ENCODE results near the gene SPOCK2.
"Not testable (repeated sequence)": the region's sequence is repeated elsewhere in the genome, so short reads cannot be mapped to it uniquely, and the experiment has no call there.

SPOCK2 gene

DNA sequence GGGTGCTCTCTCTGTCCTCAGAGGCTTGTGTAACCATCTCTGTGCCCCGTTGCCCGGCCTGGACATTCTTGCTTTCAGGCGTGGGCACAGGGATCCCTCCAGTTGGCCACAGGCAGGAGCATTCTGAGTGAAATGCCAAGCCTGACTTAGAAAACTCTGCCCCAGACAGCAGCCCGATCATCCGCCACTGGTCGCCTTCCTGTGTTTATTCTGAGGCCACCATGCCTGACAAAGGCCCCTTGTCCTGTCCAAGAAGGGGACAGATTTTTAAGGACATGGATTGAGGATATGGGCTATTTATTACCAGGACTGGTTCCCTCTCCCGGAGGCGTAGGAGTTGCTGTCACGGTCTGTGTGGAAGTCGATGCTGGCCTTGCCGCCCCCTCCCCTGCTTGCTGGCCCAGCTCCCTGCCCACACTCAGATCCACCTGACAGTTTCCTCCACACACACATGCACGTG is 54.3 kb downstream of the SPOCK2 start:
- H3K9me3 ChIP-seq (ENCODE audit: control insufficient read depth in 2 of 2, low read length in 2 of 2) = no peaks in the 10 kb centered on the region
- no peak overlapping the region for H3K4me3 ChIP-seq (ENCODE audit: low read length in 2 of 2)
- H3K9ac ChIP-seq (ENCODE audit: low read depth in 1 of 2, low read length in 2 of 2) = no peak overlapping the region
- no peak overlapping the region for H3K27ac ChIP-seq (ENCODE audit: low read depth in 2 of 2, low read length in 2 of 2)
- H3K4me1 ChIP-seq (ENCODE audit: control insufficient read depth in 2 of 2, insufficient read depth in 2 of 2, low read length in 2 of 2) = peaks cover 6 to 28% of the 10 kb centered on the region in 2 donors
- H3K36me3 ChIP-seq (ENCODE audit: control insufficient read depth in 2 of 2, insufficient read depth in 2 of 2, low read length in 2 of 2) = no peaks in the 10 kb centered on the region
- H3K27me3 ChIP-seq (ENCODE audit: control insufficient read depth in 2 of 2, insufficient read depth in 2 of 2, low read length in 2 of 2) = no peaks in the 10 kb centered on the region

- H3K27me3 ChIP-seq (ENCODE audit: control insufficient read depth in 2 of 2, insufficient read depth in 2 of 2, low read length in 2 of 2); H3K4me3 ChIP-seq (ENCODE audit: low read length in 2 of 2); H3K9me3 ChIP-seq (ENCODE audit: control insufficient read depth in 2 of 2, low read length in 2 of 2); H3K36me3 ChIP-seq (ENCODE audit: control insufficient read depth in 2 of 2, insufficient read depth in 2 of 2, low read length in 2 of 2); H3K9ac ChIP-seq (ENCODE audit: low read depth in 1 of 2, low read length in 2 of 2); H3K27ac ChIP-seq (ENCODE audit: low read depth in 2 of 2, low read length in 2 of 2): not testable (repeated sequence)
- peaks cover 6 to 29% of the 10 kb centered on the region in 2 donors for H3K4me1 ChIP-seq (ENCODE audit: control insufficient read depth in 2 of 2, insufficient read depth in 2 of 2, low read length in 2 of 2)
Measured at GRCh38 chr10:72032409-72033162, 55.8 kb downstream of the SPOCK2 start.

DNA sequence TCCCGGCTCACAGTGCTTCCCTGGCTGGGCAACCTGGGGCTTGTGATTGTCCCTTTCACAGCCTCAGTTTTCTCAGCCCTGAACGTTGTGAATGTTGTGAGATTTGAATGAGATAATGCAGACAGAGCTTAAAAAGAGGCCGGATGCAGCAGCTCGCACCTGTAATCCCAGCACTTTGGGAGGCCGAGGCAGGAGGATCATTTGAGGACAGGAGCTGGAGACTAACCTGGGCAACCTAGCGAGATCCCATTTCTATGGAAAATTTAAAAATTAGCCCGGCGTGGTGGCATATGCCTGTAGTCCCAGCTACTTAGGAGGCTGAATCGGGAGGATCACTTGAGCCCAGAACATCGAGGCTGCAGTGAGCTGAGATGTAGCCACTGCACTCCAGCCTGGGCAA is 56.6 kb downstream of the SPOCK2 start:
- Histone ChIP-seq H3K36me3 (ENCODE audit: control insufficient read depth in 2 of 2, insufficient read depth in 2 of 2, low read length in 2 of 2) (no peaks in the 10 kb centered on the region), H3K9ac (ENCODE audit: low read depth in 1 of 2, low read length in 2 of 2) (no peak overlapping the region), H3K4me3 (ENCODE audit: low read length in 2 of 2) (no peak overlapping the region), H3K27ac (ENCODE audit: low read depth in 2 of 2, low read length in 2 of 2) (no peak overlapping the region), H3K27me3 (ENCODE audit: control insufficient read depth in 2 of 2, insufficient read depth in 2 of 2, low read length in 2 of 2) (no peaks in the 10 kb centered on the region), H3K4me1 (ENCODE audit: control insufficient read depth in 2 of 2, insufficient read depth in 2 of 2, low read length in 2 of 2) (peaks cover 9 to 31% of the 10 kb centered on the region in 2 donors), H3K9me3 (ENCODE audit: control insufficient read depth in 2 of 2, low read length in 2 of 2) (no peaks in the 10 kb centered on the region)

DNA sequence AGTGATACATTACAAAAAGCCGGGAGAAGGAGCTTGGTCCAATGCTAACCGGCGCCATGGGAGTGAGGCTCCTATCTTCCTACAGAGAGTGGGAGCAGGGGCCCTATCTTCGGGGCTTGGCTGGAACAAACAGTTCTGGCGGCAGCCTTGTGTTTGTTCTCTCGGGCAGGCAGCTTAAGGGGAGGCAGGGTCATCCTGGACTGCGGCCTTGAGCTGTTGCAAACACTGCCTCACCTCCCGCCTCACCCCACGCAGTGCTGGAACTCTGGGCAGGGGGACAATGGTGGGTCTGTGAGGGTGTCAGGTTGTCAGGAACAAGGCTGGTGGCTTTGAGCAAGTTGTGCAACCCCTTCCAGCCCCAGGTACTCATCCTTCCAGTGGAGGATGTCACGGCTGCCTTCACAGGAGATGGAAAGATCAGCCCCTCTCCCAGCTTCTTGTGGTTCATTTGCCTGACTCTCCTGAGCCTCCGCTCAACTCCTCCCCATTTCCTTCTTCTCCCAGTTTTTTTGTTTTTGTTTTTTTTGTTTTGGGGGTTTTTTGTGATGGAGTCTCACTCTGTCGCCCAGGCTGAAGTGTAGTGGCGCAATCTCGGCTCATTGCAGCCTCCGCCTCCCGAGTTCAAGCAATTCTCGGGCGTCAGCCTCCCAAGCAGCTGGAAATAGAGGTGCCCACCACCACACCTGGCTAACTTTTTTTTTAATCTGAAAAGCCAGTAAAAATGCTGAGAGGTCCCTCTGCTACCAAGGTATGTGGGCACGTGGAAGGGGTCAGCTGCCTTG is 57.4 kb downstream of the SPOCK2 start:
- Histone ChIP-seq H3K36me3 (ENCODE audit: control insufficient read depth in 2 of 2, insufficient read depth in 2 of 2, low read length in 2 of 2) (no peaks in the 10 kb centered on the region), H3K4me1 (ENCODE audit: control insufficient read depth in 2 of 2, insufficient read depth in 2 of 2, low read length in 2 of 2) (peaks cover 9 to 39% of the 10 kb centered on the region in 2 donors), H3K27me3 (ENCODE audit: control insufficient read depth in 2 of 2, insufficient read depth in 2 of 2, low read length in 2 of 2) (no peaks in the 10 kb centered on the region), H3K4me3 (ENCODE audit: low read length in 2 of 2) (no peak overlapping the region), H3K9ac (ENCODE audit: low read depth in 1 of 2, low read length in 2 of 2) (no peak overlapping the region), H3K27ac (ENCODE audit: low read depth in 2 of 2, low read length in 2 of 2) (no peak overlapping the region), H3K9me3 (ENCODE audit: control insufficient read depth in 2 of 2, low read length in 2 of 2) (no peaks in the 10 kb centered on the region)

- Histone ChIP-seq H3K9ac (ENCODE audit: low read depth in 1 of 2, low read length in 2 of 2) (no peak overlapping the region), H3K36me3 (ENCODE audit: control insufficient read depth in 2 of 2, insufficient read depth in 2 of 2, low read length in 2 of 2) (no peaks in the 10 kb centered on the region), H3K9me3 (ENCODE audit: control insufficient read depth in 2 of 2, low read length in 2 of 2) (no peaks in the 10 kb centered on the region), H3K4me1 (ENCODE audit: control insufficient read depth in 2 of 2, insufficient read depth in 2 of 2, low read length in 2 of 2) (peaks cover 9 to 44% of the 10 kb centered on the region in 2 donors), H3K27me3 (ENCODE audit: control insufficient read depth in 2 of 2, insufficient read depth in 2 of 2, low read length in 2 of 2) (no peaks in the 10 kb centered on the region), H3K27ac (ENCODE audit: low read depth in 2 of 2, low read length in 2 of 2) (no peak overlapping the region), H3K4me3 (ENCODE audit: low read length in 2 of 2) (no peak overlapping the region)
Measured at GRCh38 chr10:72029414-72029813, 58.9 kb downstream of the SPOCK2 start.

DNA sequence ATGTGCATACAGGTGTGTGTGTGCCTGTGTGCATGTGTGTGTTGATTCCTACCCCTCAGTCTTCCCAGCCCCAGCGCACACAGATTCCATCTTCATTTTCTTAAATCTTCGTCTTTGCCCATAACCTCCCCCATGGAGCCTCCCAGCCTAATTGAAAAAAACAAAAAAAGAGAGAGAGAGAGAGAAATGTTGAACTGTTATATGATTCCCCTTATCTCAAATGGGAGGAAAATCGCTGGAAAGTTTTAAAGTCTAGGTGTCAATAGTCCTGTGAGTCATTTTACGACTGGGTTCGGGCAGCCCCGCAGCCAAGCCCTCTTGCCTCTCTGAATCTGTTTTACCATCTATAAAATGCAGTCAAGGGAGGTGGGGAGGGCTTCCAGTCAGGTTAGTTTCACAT is 60.9 kb downstream of the SPOCK2 start:
- Histone ChIP-seq H3K27ac (ENCODE audit: low read depth in 2 of 2, low read length in 2 of 2) (peak overlapping the region; percentile 69 to 74), H3K4me1 (ENCODE audit: control insufficient read depth in 2 of 2, insufficient read depth in 2 of 2, low read length in 2 of 2) (peaks cover 9 to 44% of the 10 kb centered on the region in 2 donors), H3K27me3 (ENCODE audit: control insufficient read depth in 2 of 2, insufficient read depth in 2 of 2, low read length in 2 of 2) (no peaks in the 10 kb centered on the region), H3K4me3 (ENCODE audit: low read length in 2 of 2) (peak overlapping the region; percentile 24 to 31), H3K9ac (ENCODE audit: low read depth in 1 of 2, low read length in 2 of 2) (no peak overlapping the region), H3K9me3 (ENCODE audit: control insufficient read depth in 2 of 2, low read length in 2 of 2) (no peaks in the 10 kb centered on the region), H3K36me3 (ENCODE audit: control insufficient read depth in 2 of 2, insufficient read depth in 2 of 2, low read length in 2 of 2) (no peaks in the 10 kb centered on the region)

DNA sequence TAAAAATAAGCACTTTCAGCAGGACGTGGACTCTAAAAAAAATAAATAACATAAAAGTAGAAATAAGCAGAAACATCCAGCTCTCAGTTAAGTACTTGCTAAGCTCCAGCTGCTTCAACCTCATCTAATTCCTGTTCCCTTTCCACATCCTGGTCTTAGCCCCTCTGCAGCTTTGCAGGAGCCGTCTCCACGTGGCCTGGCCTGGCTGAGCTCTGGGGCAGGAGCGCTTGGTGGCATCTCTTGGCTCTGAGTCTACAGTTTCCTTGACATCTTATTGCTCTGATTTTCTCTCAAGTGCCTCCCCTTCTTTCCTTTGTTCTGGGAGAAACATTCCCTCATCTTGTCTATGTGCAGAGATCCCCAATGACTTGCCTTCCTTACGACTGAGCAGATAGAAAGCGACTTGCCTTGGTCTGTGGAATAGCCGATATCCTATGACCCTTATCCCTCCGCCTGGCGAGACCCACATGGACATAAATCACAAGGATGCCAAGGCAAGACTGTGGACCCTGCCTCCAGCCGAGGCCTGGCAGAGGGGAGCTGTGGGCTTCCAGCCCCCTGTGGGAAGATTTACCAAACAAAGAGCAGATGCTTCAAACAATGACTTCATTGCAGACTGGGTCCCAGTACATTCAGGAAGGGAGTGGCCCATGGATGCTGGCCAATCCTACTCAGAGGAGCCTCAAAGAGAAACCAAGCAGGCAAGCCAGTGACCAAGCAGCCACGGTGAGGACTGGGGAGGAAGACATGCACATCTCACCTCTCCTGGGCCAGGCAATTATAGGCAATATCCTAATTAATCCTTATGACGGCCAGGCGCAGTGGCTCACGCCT is 61.9 kb downstream of the SPOCK2 start:
- Histone ChIP-seq H3K27me3 (ENCODE audit: control insufficient read depth in 2 of 2, insufficient read depth in 2 of 2, low read length in 2 of 2) (no peaks in the 10 kb centered on the region), H3K36me3 (ENCODE audit: control insufficient read depth in 2 of 2, insufficient read depth in 2 of 2, low read length in 2 of 2) (no peaks in the 10 kb centered on the region), H3K27ac (ENCODE audit: low read depth in 2 of 2, low read length in 2 of 2) (peak overlapping the region in 1 of 2 donors; percentile 70), H3K9ac (ENCODE audit: low read depth in 1 of 2, low read length in 2 of 2) (peak overlapping the region; percentile 28 to 45), H3K9me3 (ENCODE audit: control insufficient read depth in 2 of 2, low read length in 2 of 2) (no peaks in the 10 kb centered on the region), H3K4me3 (ENCODE audit: low read length in 2 of 2) (no peak overlapping the region), H3K4me1 (ENCODE audit: control insufficient read depth in 2 of 2, insufficient read depth in 2 of 2, low read length in 2 of 2) (peaks cover 9 to 44% of the 10 kb centered on the region in 2 donors)

- H3K4me3 ChIP-seq (ENCODE audit: low read length in 2 of 2) = no peak overlapping the region
- peak overlapping the region in 1 of 2 donors; percentile 14 for H3K9ac ChIP-seq (ENCODE audit: low read depth in 1 of 2, low read length in 2 of 2)
- H3K27ac ChIP-seq (ENCODE audit: low read depth in 2 of 2, low read length in 2 of 2) = peak overlapping the region in 1 of 2 donors; percentile 70
- H3K36me3 ChIP-seq (ENCODE audit: control insufficient read depth in 2 of 2, insufficient read depth in 2 of 2, low read length in 2 of 2) = no peaks in the 10 kb centered on the region
- H3K9me3 ChIP-seq (ENCODE audit: control insufficient read depth in 2 of 2, low read length in 2 of 2) = no peaks in the 10 kb centered on the region
- no peaks in the 10 kb centered on the region for H3K27me3 ChIP-seq (ENCODE audit: control insufficient read depth in 2 of 2, insufficient read depth in 2 of 2, low read length in 2 of 2)
- peaks cover 9 to 42% of the 10 kb centered on the region in 2 donors for H3K4me1 ChIP-seq (ENCODE audit: control insufficient read depth in 2 of 2, insufficient read depth in 2 of 2, low read length in 2 of 2)
Measured at GRCh38 chr10:72025832-72026231, 62.5 kb downstream of the SPOCK2 start.

- peaks cover 7 to 38% of the 10 kb centered on the region in 2 donors for H3K4me1 ChIP-seq (ENCODE audit: control insufficient read depth in 2 of 2, insufficient read depth in 2 of 2, low read length in 2 of 2)
- no peaks in the 10 kb centered on the region for H3K36me3 ChIP-seq (ENCODE audit: control insufficient read depth in 2 of 2, insufficient read depth in 2 of 2, low read length in 2 of 2)
- H3K4me3 ChIP-seq (ENCODE audit: low read length in 2 of 2) = no peak overlapping the region
- H3K9me3 ChIP-seq (ENCODE audit: control insufficient read depth in 2 of 2, low read length in 2 of 2) = no peaks in the 10 kb centered on the region
- H3K27me3 ChIP-seq (ENCODE audit: control insufficient read depth in 2 of 2, insufficient read depth in 2 of 2, low read length in 2 of 2) = no peaks in the 10 kb centered on the region
- peak overlapping the region in 1 of 2 donors; percentile 11 for H3K27ac ChIP-seq (ENCODE audit: low read depth in 2 of 2, low read length in 2 of 2)
- H3K9ac ChIP-seq (ENCODE audit: low read depth in 1 of 2, low read length in 2 of 2) = peak overlapping the region in 1 of 2 donors; percentile 14
Measured at GRCh38 chr10:72025400-72025799, 63.0 kb downstream of the SPOCK2 start.

Measured in mucosa of rectum (tissue), 2 donors.